HG03175 (cell line): ENCODE results near the gene GRAMD1B.
A peak's percentile ranks its signal among the peaks of the same experiment; 100 is the strongest.
"Not testable (repeated sequence)": the region's sequence is repeated elsewhere in the genome, so short reads cannot be mapped to it uniquely, and the experiment has no call there.

ENCODE experiments used
- ATAC-seq: cut with Tn5 transposase; IDR thresholded peaks from one replicate; pipeline ENCODE4 v1.9.1; 2021; ENCODE audit warnings: mild to moderate bottlenecking, moderate library complexity; ENCODE audit not compliant: unreplicated experiment

GRAMD1B gene

GRCh38 chr11:123505546-123506299 lies 75.7 kb downstream of the GRAMD1B start:
- ATAC-seq: peak; percentile 86

- ATAC-seq: no peak
Observed at GRCh38 chr11:123507043-123507442, 77.0 kb downstream of the GRAMD1B start.

- ATAC-seq: no peak
Observed at GRCh38 chr11:123509737-123510578, 79.9 kb downstream of the GRAMD1B start.

GRCh38 chr11:123510579-123510905 lies 80.5 kb downstream of the GRAMD1B start:
- ATAC-seq: no peak

- peak; percentile 90 for ATAC-seq
Observed at GRCh38 chr11:123511037-123511870, 81.2 kb downstream of the GRAMD1B start.

GRCh38 chr11:123513309-123513708 lies 83.2 kb downstream of the GRAMD1B start:
- not testable (repeated sequence) for ATAC-seq

- no peak for ATAC-seq
Observed at GRCh38 chr11:123516238-123516637, 86.2 kb downstream of the GRAMD1B start.

GRCh38 chr11:123517559-123518364 lies 87.7 kb downstream of the GRAMD1B start:
- peak; percentile 43 for ATAC-seq

- peak; percentile 76 for ATAC-seq
Observed at GRCh38 chr11:123518496-123519054, 88.5 kb downstream of the GRAMD1B start.

GRCh38 chr11:123519055-123519796 lies 89.2 kb downstream of the GRAMD1B start:
- ATAC-seq: no peak

GRCh38 chr11:123519797-123520193 lies 89.7 kb downstream of the GRAMD1B start:
- ATAC-seq: no peak

- not testable (repeated sequence) for ATAC-seq
Observed at GRCh38 chr11:123520476-123520875, 90.4 kb downstream of the GRAMD1B start.

- no peak for ATAC-seq
Observed at GRCh38 chr11:123521001-123521400, 90.9 kb downstream of the GRAMD1B start.

GRCh38 chr11:123521930-123522329 lies 91.9 kb downstream of the GRAMD1B start:
- ATAC-seq: no peak

GRCh38 chr11:123523539-123523938 lies 93.5 kb downstream of the GRAMD1B start:
- ATAC-seq: no peak

- ATAC-seq: no peak
Observed at GRCh38 chr11:123525097-123525496, 95.0 kb downstream of the GRAMD1B start.

- no peak for ATAC-seq
Observed at GRCh38 chr11:123525511-123525918, 95.4 kb downstream of the GRAMD1B start.

GRCh38 chr11:123526027-123526805 lies 96.1 kb downstream of the GRAMD1B start:
- no peak for ATAC-seq

- ATAC-seq: no peak
Observed at GRCh38 chr11:123526918-123527317, 96.8 kb downstream of the GRAMD1B start.
